Osteoblast (primary cell): ENCODE measurements around the gene RSRC1. TPM values are rescaled to one million over a fixed set of nuclear protein-coding genes. Genes with fewer than 3 reads are reported as not detected.

Experiments
- DNase-seq: peaks from one replicate; pipeline ENCODE4 v3.0.0; 2011; ENCODE audit warnings: low spot score, mixed read lengths; ENCODE audit not compliant: insufficient read length; ENCODE audit errors: missing footprints
- H2AFZ ChIP-seq: 2 replicates; pipeline ENCODE4 v1.6.0; 2011; ENCODE audit warnings: mild to moderate bottlenecking, low read length
- H3K27ac ChIP-seq: 2 replicates; pipeline ENCODE4 v1.5.1; 2011; ENCODE audit warnings: mild to moderate bottlenecking, low read depth, low read length, moderate library complexity
- H3K27me3 ChIP-seq: 2 replicates; pipeline ENCODE4 v1.6.0; 2012; ENCODE audit warnings: mild to moderate bottlenecking, control low read depth, inconsistent platforms, low read length, moderate library complexity; ENCODE audit not compliant: insufficient read depth
- H3K36me3 ChIP-seq: 2 replicates; pipeline ENCODE4 v1.5.1; 2011; ENCODE audit warnings: mild to moderate bottlenecking, low read length, control low read depth, moderate library complexity; ENCODE audit not compliant: insufficient read depth
- H3K4me1 ChIP-seq: 2 replicates; pipeline ENCODE4 v1.5.1; 2011; ENCODE audit warnings: mild to moderate bottlenecking, low read length, control low read depth, moderate library complexity; ENCODE audit not compliant: insufficient read depth
- H3K4me2 ChIP-seq: 2 replicates; pipeline ENCODE4 v1.6.0; 2011; ENCODE audit warnings: mild to moderate bottlenecking, low read length; ENCODE audit not compliant: insufficient read depth
- H3K4me3 ChIP-seq: fragments of 200-600 bp; sonication (generic); 3 replicates; pipeline ENCODE4 v1.5.1; 2012; ENCODE audit warnings: mild to moderate bottlenecking, low read length, inconsistent platforms; ENCODE audit not compliant: insufficient read depth
- H3K79me2 ChIP-seq: 2 replicates; pipeline ENCODE4 v1.6.0; 2012; ENCODE audit warnings: mild to moderate bottlenecking, low read length, control low read depth, inconsistent platforms; ENCODE audit not compliant: insufficient read depth
- H3K9me3 ChIP-seq: 2 replicates; pipeline ENCODE4 v1.5.1; 2011; ENCODE audit warnings: low read depth, low read length, control low read depth
- H4K20me1 ChIP-seq: 2 replicates; pipeline ENCODE4 v1.6.0; 2012; ENCODE audit warnings: mild to moderate bottlenecking, low read length, control low read depth; ENCODE audit not compliant: insufficient read depth
- total RNA-seq: library from RNA; depleted of rRNA; stranded (reverse); fragments of >200 nt; gene quantifications from 2 replicates; pipeline ENCODE4 v1.2.3, GENCODE V29; 2012
- TF ChIP-seq, protein P1 (sequence below): IDR thresholded peaks from 2 replicates; pipeline ENCODE4 v1.5.1; 2011; ENCODE audit warnings: mild to moderate bottlenecking, low read depth, low read length, moderate library complexity; ENCODE audit errors: extremely low read depth

RSRC1 gene
- total RNA-seq, 1 donor = 69.8 TPM

DNA sequence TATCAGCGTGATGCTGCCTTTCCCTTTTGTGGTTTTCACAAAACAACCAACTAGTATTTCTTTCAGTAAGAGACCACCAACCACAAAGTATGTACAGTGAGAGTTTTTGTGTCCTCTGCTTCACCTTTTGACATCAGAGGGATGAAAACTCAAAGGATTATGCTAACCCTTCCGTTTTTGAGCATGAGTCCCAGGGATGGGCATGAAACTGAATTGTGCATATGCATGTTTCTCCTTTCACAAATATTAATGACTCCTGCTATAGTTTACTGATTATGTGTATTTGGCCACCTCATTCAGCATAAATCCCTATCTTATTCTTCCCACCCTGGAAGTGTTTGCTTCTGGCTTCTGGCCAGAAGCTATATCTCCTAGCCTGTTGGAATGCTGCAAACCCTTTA is 59.2 kb downstream of the RSRC1 start:
- Histone ChIP-seq H3K4me3 (no peak overlapping the region), H3K27ac (peak overlapping the region; percentile 63), H3K79me2 (no peaks in the 10 kb centered on the region), H3K36me3 (no peaks in the 10 kb centered on the region), H3K4me2 (peak overlapping the region; percentile 45), H2AFZ (no peak overlapping the region), H3K4me1 (peaks cover 23% of the 10 kb centered on the region), H3K9me3 (no peaks in the 10 kb centered on the region), H4K20me1 (no peaks in the 10 kb centered on the region), H3K27me3 (no peaks in the 10 kb centered on the region)
- peak; percentile 1 for DNase-seq
- TF ChIP-seq, protein P1, sequence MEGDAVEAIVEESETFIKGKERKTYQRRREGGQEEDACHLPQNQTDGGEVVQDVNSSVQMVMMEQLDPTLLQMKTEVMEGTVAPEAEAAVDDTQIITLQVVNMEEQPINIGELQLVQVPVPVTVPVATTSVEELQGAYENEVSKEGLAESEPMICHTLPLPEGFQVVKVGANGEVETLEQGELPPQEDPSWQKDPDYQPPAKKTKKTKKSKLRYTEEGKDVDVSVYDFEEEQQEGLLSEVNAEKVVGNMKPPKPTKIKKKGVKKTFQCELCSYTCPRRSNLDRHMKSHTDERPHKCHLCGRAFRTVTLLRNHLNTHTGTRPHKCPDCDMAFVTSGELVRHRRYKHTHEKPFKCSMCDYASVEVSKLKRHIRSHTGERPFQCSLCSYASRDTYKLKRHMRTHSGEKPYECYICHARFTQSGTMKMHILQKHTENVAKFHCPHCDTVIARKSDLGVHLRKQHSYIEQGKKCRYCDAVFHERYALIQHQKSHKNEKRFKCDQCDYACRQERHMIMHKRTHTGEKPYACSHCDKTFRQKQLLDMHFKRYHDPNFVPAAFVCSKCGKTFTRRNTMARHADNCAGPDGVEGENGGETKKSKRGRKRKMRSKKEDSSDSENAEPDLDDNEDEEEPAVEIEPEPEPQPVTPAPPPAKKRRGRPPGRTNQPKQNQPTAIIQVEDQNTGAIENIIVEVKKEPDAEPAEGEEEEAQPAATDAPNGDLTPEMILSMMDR = no peak

DNA sequence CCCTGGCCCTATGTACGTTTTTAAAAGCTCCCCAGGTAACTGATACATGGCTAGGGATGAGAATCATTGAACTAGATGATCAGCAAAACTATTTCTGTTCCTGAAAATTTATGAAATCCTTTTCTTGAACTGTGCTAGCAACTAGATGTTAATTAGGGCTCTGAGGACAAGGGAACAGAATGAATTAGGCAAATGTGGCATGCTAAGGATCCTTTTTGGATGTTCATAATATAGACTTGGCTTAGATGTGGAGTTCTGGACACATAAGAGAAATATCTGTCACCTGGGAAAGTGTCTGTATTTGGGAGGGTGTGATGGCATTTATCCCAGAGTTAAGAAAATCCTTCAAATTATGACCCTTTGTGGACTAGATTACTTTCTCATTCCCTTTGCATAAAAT is 71.2 kb downstream of the RSRC1 start:
- no peaks in the 10 kb centered on the region for H4K20me1 ChIP-seq
- no peak overlapping the region for H2AFZ ChIP-seq
- no peaks in the 10 kb centered on the region for H3K9me3 ChIP-seq
- H3K4me2 ChIP-seq = no peak overlapping the region
- TF ChIP-seq, protein P1 = no peak
- no peaks in the 10 kb centered on the region for H3K27me3 ChIP-seq
- no peaks in the 10 kb centered on the region for H3K4me1 ChIP-seq
- H3K79me2 ChIP-seq = no peaks in the 10 kb centered on the region
- H3K36me3 ChIP-seq = no peaks in the 10 kb centered on the region
- no peak overlapping the region for H3K4me3 ChIP-seq
- no peak overlapping the region for H3K27ac ChIP-seq
- DNase-seq = peak; percentile 14

DNA sequence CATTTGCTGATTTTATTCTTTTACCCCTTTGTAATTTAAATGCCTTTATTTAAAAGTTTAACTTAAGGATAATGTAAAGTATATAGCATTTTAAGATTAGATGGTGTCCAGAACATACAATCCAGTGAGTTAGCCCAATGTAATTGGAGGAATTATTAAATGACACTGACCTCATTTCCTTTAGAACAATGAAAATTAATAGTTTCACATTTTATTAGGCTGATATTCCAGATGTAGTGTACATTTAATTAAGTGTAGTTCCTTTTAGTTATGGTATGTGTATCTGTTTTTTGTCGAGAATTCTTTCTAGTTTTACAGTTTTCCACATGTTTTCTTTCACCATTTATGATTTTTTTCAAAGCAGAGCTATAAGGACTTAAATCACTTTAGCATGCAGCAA is 75.8 kb downstream of the RSRC1 start:
- H2AFZ ChIP-seq = no peak overlapping the region
- H3K4me3 ChIP-seq = no peak overlapping the region
- no peak for DNase-seq
- no peaks in the 10 kb centered on the region for H3K79me2 ChIP-seq
- TF ChIP-seq, protein P1 = no peak
- H3K27me3 ChIP-seq = no peaks in the 10 kb centered on the region
- no peaks in the 10 kb centered on the region for H3K4me1 ChIP-seq
- H3K27ac ChIP-seq = no peak overlapping the region
- no peaks in the 10 kb centered on the region for H4K20me1 ChIP-seq
- no peaks in the 10 kb centered on the region for H3K36me3 ChIP-seq
- no peaks in the 10 kb centered on the region for H3K9me3 ChIP-seq
- H3K4me2 ChIP-seq = no peak overlapping the region

DNA sequence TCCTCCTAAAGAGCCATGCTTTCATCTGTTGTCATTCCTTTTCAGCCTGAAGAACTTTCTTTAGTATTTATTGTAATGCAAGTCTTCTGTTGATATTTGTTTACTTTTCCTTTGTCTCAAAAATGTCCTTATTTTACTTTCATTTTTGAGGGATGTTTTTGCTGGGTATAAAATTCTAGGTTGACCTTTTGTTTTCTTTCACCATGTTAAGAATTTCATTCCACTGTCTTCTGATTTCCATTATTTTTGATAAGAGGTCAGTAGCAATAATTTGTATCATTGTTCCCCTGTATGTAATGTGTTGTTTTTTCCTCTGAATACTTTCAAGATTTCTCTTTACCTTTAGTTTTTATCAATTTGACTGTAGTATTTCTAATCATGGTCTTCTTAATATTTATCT is 91.1 kb downstream of the RSRC1 start:
- no peaks in the 10 kb centered on the region for H3K27me3 ChIP-seq
- peak; percentile 0 for DNase-seq
- no peaks in the 10 kb centered on the region for H3K36me3 ChIP-seq
- H2AFZ ChIP-seq = no peak overlapping the region
- H3K4me3 ChIP-seq = no peak overlapping the region
- H3K27ac ChIP-seq = no peak overlapping the region
- TF ChIP-seq, protein P1 = no peak
- H3K4me1 ChIP-seq = no peaks in the 10 kb centered on the region
- peaks cover 3% of the 10 kb centered on the region for H3K79me2 ChIP-seq
- no peaks in the 10 kb centered on the region for H4K20me1 ChIP-seq
- H3K9me3 ChIP-seq = no peaks in the 10 kb centered on the region
- no peak overlapping the region for H3K4me2 ChIP-seq
